IMR-90 (cell line): ENCODE results near the gene TGM2. TPM values are rescaled to one million over a fixed set of nuclear protein-coding genes. Genes with fewer than 3 reads are reported as not detected.

Experiments used
- ATAC-seq: fragments of 200-7000 bp; cut with Tn5 transposase; 2 replicates; pipeline ENCODE4 v1.9.1; 2020; ENCODE audit warnings: low read depth, mild to moderate bottlenecking, moderate library complexity
- BruUV-seq: library from RNA; stranded (reverse); fragments of 400-500 nt; replicated peaks from 2 replicates; lab custom pipeline; 2021; lab: Mats Ljungman, UMichigan
- CTCF ChIA-PET: fragments of 300-600 bp; formaldehyde crosslinking; extraction: SDS; loops from one replicate; lab custom pipeline; 2021; ENCODE audit warnings: antibody characterized with exemption; lab: Yijun Ruan, JAX
- POLR2A ChIA-PET: fragments of 300-600 bp; sonication (Branson Sonifier 250); formaldehyde crosslinking; loops from one replicate; lab custom pipeline; 2022; ENCODE audit warnings: antibody characterized with exemption; ENCODE audit not compliant: unreplicated experiment; lab: Charles Lee
- DNase-seq: peaks from one replicate; pipeline ENCODE4 v3.0.0; 2013
- H2AFZ ChIP-seq: replicated peaks from 2 replicates; pipeline ENCODE3; 2013; ENCODE audit warnings: low read length, mild to moderate bottlenecking; ENCODE audit not compliant: poor library complexity
- H2AK5ac ChIP-seq: 2 replicates; pipeline ENCODE4 v1.6.1; 2013; ENCODE audit warnings: low read depth, low read length, inconsistent platforms
- H2AK9ac ChIP-seq: replicated peaks from 2 replicates; pipeline ENCODE3; 2013; ENCODE audit warnings: mild to moderate bottlenecking, low read depth, low read length, moderate library complexity; ENCODE audit not compliant: poor library complexity
- H2BK120ac ChIP-seq: 2 replicates; pipeline ENCODE4 v1.6.1; 2013; ENCODE audit warnings: low read depth, low read length, inconsistent platforms
- H2BK15ac ChIP-seq: 3 replicates; pipeline ENCODE4 v1.6.1; 2013; ENCODE audit warnings: low read depth, low read length, inconsistent platforms
- H2BK20ac ChIP-seq: 2 replicates; pipeline ENCODE4 v1.6.1; 2013; ENCODE audit warnings: low read depth, mild to moderate bottlenecking, inconsistent platforms, low read length, moderate library complexity
- H2BK5ac ChIP-seq: 2 replicates; pipeline ENCODE4 v1.6.1; 2013; ENCODE audit warnings: mild to moderate bottlenecking, low read depth, low read length, inconsistent platforms; ENCODE audit not compliant: poor library complexity, severe bottlenecking
- H3K14ac ChIP-seq: replicated peaks from 2 replicates; pipeline ENCODE4 v1.6.1; 2013; ENCODE audit warnings: low read depth, low read length, inconsistent platforms
- H3K18ac ChIP-seq: 2 replicates; pipeline ENCODE4 v1.6.1; 2013; ENCODE audit warnings: low read depth, low read length, control low read depth
- H3K23ac ChIP-seq: 2 replicates; pipeline ENCODE4 v1.6.1; 2013; ENCODE audit warnings: low read depth, low read length, inconsistent platforms
- H3K27ac ChIP-seq: 2 replicates; pipeline ENCODE4 v1.5.1; 2013; ENCODE audit warnings: mild to moderate bottlenecking, control low read depth, low read length; ENCODE audit not compliant: insufficient read depth
- H3K27me3 ChIP-seq: 2 replicates; pipeline ENCODE4 v1.6.1; 2013; ENCODE audit warnings: low read length; ENCODE audit not compliant: control insufficient read depth, insufficient read depth
- H3K36me3 ChIP-seq: 2 replicates; pipeline ENCODE4 v1.6.1; 2013; ENCODE audit warnings: low read length, mixed read lengths; ENCODE audit not compliant: control insufficient read depth, insufficient read depth
- H3K4ac ChIP-seq: 2 replicates; pipeline ENCODE4 v1.6.1; 2013; ENCODE audit warnings: low read depth, low read length, inconsistent platforms
- H3K4me1 ChIP-seq: 2 replicates; pipeline ENCODE4 v1.6.1; 2013; ENCODE audit warnings: low read length, mixed read lengths; ENCODE audit not compliant: control insufficient read depth, insufficient read depth
- H3K4me2 ChIP-seq: 2 replicates; pipeline ENCODE4 v1.6.1; 2013; ENCODE audit warnings: low read depth, mild to moderate bottlenecking, control low read depth, low read length, moderate library complexity
- H3K4me3 ChIP-seq: 2 replicates; pipeline ENCODE4 v1.5.1; 2013; ENCODE audit warnings: low read depth, mild to moderate bottlenecking, control low read depth, low read length, moderate library complexity; ENCODE audit not compliant: insufficient read depth
- H3K56ac ChIP-seq: 2 replicates; pipeline ENCODE4 v1.6.1; 2013; ENCODE audit warnings: low read length, inconsistent platforms; ENCODE audit not compliant: insufficient read depth; ENCODE audit errors: extremely low read depth
- H3K79me1 ChIP-seq, 2 experiments: 2 replicates each; pipeline ENCODE4 v1.6.1; 2013; ENCODE audit warnings: low read length in 2 of 2, inconsistent platforms in 1 of 2, low read depth in 1 of 2
- H3K9ac ChIP-seq: 2 replicates; pipeline ENCODE4 v1.6.1; 2013; ENCODE audit warnings: low read depth, low read length, control low read depth
- H3K9me1 ChIP-seq: 2 replicates; pipeline ENCODE4 v1.6.1; 2013; ENCODE audit warnings: low read length, inconsistent platforms; ENCODE audit not compliant: insufficient read depth
- H3K9me3 ChIP-seq: 2 replicates; pipeline ENCODE4 v1.6.1; 2013; ENCODE audit warnings: low read length; ENCODE audit not compliant: control insufficient read depth, insufficient read depth
- H4K20me1 ChIP-seq: 2 replicates; pipeline ENCODE4 v1.6.1; 2013; ENCODE audit warnings: low read length, inconsistent platforms; ENCODE audit not compliant: insufficient read depth
- H4K5ac ChIP-seq: 2 replicates; pipeline ENCODE4 v1.6.1; 2013; ENCODE audit warnings: mild to moderate bottlenecking, low read depth, low read length, control low read depth
- H4K8ac ChIP-seq, 2 experiments: 2 replicates each; pipeline ENCODE4 v1.6.1; 2013; ENCODE audit warnings: low read depth in 2 of 2, low read length in 2 of 2, control low read depth in 1 of 2, inconsistent platforms in 1 of 2
- H4K91ac ChIP-seq: 2 replicates; pipeline ENCODE4 v1.6.1; 2013; ENCODE audit warnings: low read depth, low read length, inconsistent platforms; ENCODE audit not compliant: insufficient read depth
- CEBPB ChIP-seq: IDR thresholded peaks from 2 replicates; pipeline ENCODE4 v1.6.1; 2012; ENCODE audit warnings: low read depth, low read length, improper control_type of control experiment
- POLR2A ChIP-seq: IDR thresholded peaks from 2 replicates; pipeline ENCODE4 v1.6.1; 2012; ENCODE audit warnings: mild to moderate bottlenecking, low read depth, low read length
- RCOR1 ChIP-seq: IDR thresholded peaks from 2 replicates; pipeline ENCODE4 v1.6.1; 2012; ENCODE audit warnings: mild to moderate bottlenecking, low read length, improper control_type of control experiment; ENCODE audit not compliant: insufficient replicate concordance
- RFX5 ChIP-seq: IDR thresholded peaks from 2 replicates; pipeline ENCODE4 v1.8.0; 2012; ENCODE audit warnings: low read depth, mild to moderate bottlenecking, low read length, moderate library complexity
- WGBS, 2 experiments: methylation state at CpG; one replicate each; pipeline versions ENCODE4 v1.1.5 to v1.1.7; 2013; ENCODE audit warnings: missing lambda C conversion rate in 2 of 2; ENCODE audit not compliant: insufficient read length in 1 of 2; ENCODE audit errors: extremely low coverage in 2 of 2; 5-methylcytosine and 5-hydroxymethylcytosine counted together
- dilution Hi-C: fragments of 300-500 bp; cut with HindIII; formaldehyde crosslinking; loops from one replicate; pipeline ENCODE4 v1.14.3; 2018; ENCODE audit warnings: low sequenced_read_pairs; ENCODE audit not compliant: unreplicated experiment
- in situ Hi-C: fragments of 300-500 bp; cut with MboI; formaldehyde crosslinking; loops from 3 replicates; pipeline ENCODE4 v1.14.3; 2019; ENCODE audit warnings: low sequenced_read_pairs, inconsistent platforms, mixed read lengths
- intact Hi-C: fragments of 100-400 bp; cut with micrococcal nuclease; formaldehyde crosslinking; loops from 2 replicates; pipeline ENCODE4 v1.10.0; 2022
- polyA plus RNA-seq, 3 experiments: library from polyadenylated mRNA; depleted of rRNA; stranded (reverse); fragments of >200 nt; gene quantifications; 2 replicates each; pipeline ENCODE4 v1.2.3, GENCODE V29; 2012; ENCODE audit warnings: low replicate concordance in 1 of 3
- total RNA-seq: library from RNA; depleted of rRNA; stranded (reverse); fragments of >200 nt; gene quantifications from 2 replicates; pipeline ENCODE4 v1.2.3, GENCODE V29; 2012

The TGM2 gene
- total and polyA plus RNA-seq, 2 of the 4 experiments (the other 2 are of a cell fraction) = 239 to 268 TPM

DNA sequence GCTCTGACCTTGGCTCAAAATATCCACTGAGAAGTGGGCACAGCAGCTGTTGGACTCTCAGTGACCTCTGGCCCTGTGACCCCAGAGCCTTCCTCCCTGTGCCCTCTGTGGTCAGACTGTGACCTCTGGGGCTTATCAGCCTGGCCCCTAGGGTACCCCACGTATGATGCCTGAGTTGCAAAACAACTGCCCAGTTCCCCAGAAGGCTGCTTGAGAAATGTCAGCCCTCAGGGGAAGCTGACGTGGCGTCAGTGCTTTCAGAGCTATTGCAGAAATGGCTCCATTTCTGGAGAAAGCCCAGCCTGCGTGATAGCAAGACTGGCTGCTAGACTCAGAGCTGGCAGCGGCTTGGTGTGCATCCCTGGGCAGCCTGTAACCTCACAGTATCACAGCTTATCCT, 31.5 kb upstream of the TGM2 start:
- peak overlapping the region; percentile 35 for H2BK5ac ChIP-seq
- H3K27ac ChIP-seq = peak overlapping the region; percentile 68
- ChIA-PET CTCF (interaction anchor here (0.9 to 1.7 kb wide), 2 partner anchors 23 to 632 kb away, joined by 3 to 5 read pairs; no protein-coding TSS in a partner anchor), POLR2A (no interaction called here)
- no peak overlapping the region for H3K56ac ChIP-seq
- BruUV-seq = no TSS peak
- H3K9ac ChIP-seq = no peak overlapping the region
- intact Hi-C loops (no loop called here), dilution Hi-C loops (no loop called here), in situ Hi-C loops (no loop called here)
- peak overlapping the region; percentile 23; the same call in 1 of the 3 replicates for H2BK15ac ChIP-seq
- H4K5ac ChIP-seq = peak overlapping the region; percentile 14; the same call in 1 of the 2 replicates
- H4K20me1 ChIP-seq = no peaks in the 10 kb centered on the region
- peak overlapping the region; percentile 66 for H2AK9ac ChIP-seq
- H3K14ac ChIP-seq = peak overlapping the region; percentile 40
- 29% methylated on average over 3 of the region's 5 CpGs; no CpG with 5 or more reads in 1 of the 2 experiments for WGBS, 2 experiments
- peak overlapping the region; percentile 77 for H4K91ac ChIP-seq
- H2BK120ac ChIP-seq = peak overlapping the region; percentile 85
- peak overlapping the region; percentile 28; the same call in 1 of the 2 replicates for H3K23ac ChIP-seq
- peak overlapping the region; percentile 60 for H2BK20ac ChIP-seq
- peak overlapping the region; percentile 53 to 64; a peak in 3 of 4 replicates for H4K8ac ChIP-seq
- ATAC-seq (peak; percentile 43), DNase-seq (peak; percentile 80)
- H2AFZ ChIP-seq = peak overlapping the region; percentile 36
- H3K36me3 ChIP-seq = no peaks in the 10 kb centered on the region
- H3K4ac ChIP-seq = peak overlapping the region; percentile 88
- H3K4me1 ChIP-seq = peaks cover 37% of the 10 kb centered on the region
- H3K4me2 ChIP-seq = no peak overlapping the region
- H3K18ac ChIP-seq = peak overlapping the region; percentile 51
- peak overlapping the region; percentile 93 for H2AK5ac ChIP-seq
- H3K4me3 ChIP-seq = no peak overlapping the region
- no peaks in the 10 kb centered on the region for H3K27me3 ChIP-seq
- peaks cover 31% of the 10 kb centered on the region for H3K9me1 ChIP-seq
- no peaks in the 10 kb centered on the region for H3K9me3 ChIP-seq
- TF ChIP-seq POLR2A (no peak), RFX5 (no peak), RCOR1 (peak; percentile 29), CEBPB (peak; percentile 82)
- H3K79me1 ChIP-seq = no peaks in the 10 kb centered on the region
